GM21619 (cell line): Measurements from ENCODE around the gene XYLB.
"Not testable (repeated sequence)": the region's sequence is repeated elsewhere in the genome, so short reads cannot be mapped to it uniquely, and the experiment has no call there.

Source experiments
- ATAC-seq: cut with Tn5 transposase; IDR thresholded peaks from one replicate; pipeline ENCODE4 v1.9.1; 2021; ENCODE audit not compliant: unreplicated experiment

Gene XYLB

GRCh38 chr3:38346587-38347410 lies at the start of gene XYLB:
TSS of gene XYLB (plus strand) at chr3:38346785. CDS start at chr3:38346869, 84 bp downstream.
- peak; percentile 98 for ATAC-seq

GRCh38 chr3:38297053-38297452 lies 49.5 kb upstream of the XYLB start:
- ATAC-seq, result not testable (repeated sequence)

- no peak for ATAC-seq
Observed at GRCh38 chr3:38297537-38297936, 49.0 kb upstream of the XYLB start.

- ATAC-seq, result no peak
Observed at GRCh38 chr3:38297947-38298711, 48.5 kb upstream of the XYLB start.

GRCh38 chr3:38306941-38307340 lies 39.6 kb upstream of the XYLB start:
- no peak for ATAC-seq

DNA sequence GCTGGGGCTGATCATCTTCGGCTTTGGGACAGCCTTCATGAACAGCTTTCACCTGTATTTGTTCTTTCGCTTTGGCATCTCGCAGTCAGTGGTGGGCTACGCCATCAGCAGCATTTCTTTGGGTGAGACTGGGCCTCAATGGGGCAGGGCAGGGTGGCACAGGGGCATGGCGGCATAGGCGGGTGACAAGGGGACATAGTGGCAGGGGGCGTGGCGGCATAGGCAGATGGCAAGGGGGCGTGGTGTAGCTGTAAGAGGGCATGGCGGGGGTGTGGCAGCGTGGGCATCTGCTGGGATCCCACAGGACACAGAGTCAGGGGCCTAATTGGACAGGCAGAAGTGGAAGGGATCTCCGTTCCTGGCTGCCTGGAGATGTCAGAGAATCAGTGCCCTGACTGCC lies 39.0 kb upstream of the XYLB start:
- ATAC-seq, result no peak

GRCh38 chr3:38308456-38308855 lies 38.1 kb upstream of the XYLB start:
- no peak for ATAC-seq

- ATAC-seq, result no peak
Observed at GRCh38 chr3:38311476-38311875, 35.1 kb upstream of the XYLB start.

DNA sequence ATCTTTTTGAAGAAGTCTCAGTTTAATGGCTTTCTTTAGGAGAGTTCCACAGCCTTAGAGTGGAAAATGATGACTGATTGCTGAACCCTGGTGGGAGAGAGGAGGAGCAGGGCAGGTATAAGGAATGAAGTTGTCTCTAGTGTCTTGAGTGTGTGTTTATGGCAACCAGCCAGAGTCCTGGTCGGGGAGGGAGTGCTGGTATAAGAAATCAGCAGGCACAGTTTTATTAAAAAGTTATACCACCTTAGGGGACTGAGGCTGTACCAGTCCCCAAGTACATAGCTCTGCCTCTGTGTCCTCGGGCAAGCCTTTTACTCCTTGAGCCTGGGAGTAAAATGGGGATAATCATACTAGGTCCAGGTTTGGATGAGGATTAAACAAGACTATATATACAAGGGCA lies 34.6 kb upstream of the XYLB start:
- ATAC-seq, result no peak

GRCh38 chr3:38312356-38312755 lies 34.2 kb upstream of the XYLB start:
- no peak for ATAC-seq

DNA sequence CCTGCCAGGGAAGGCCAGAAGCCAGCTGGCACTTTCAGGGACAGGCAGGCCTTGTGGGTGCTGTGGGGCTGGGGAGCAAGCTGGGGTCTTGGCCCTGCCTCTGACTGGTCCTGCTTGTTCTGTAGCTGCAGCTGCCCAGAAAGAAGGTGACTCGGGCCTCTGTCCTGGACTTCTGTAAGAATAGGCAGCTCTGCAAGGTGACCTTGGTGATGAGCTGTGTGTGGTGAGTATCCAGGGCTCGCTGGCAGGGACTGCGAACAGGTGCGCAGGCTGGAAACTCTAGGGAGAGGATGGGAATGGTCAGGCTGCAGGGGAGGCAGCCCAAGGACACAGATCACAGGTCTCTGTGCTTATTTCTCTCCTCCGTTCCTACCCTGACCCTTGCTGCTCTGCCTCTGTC lies 33.3 kb upstream of the XYLB start:
- no peak for ATAC-seq

DNA sequence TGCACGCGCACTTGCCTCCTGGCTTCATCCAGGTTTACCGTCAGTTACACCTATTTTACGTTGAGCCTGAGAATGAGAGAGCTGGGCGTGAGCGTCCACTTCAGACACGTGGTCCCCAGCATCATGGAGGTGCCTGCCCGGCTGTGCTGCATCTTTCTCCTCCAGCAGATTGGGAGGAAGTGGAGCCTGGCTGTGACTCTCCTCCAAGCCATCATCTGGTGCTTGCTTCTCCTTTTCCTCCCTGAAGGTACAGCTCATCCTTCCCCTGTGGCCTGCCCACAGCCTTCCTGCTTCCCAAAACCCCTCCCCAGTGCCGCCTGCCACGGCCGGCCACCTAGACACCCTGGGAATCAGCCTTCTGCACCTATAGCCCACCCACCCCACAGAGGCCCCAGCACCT lies 32.9 kb upstream of the XYLB start:
- no peak for ATAC-seq

DNA sequence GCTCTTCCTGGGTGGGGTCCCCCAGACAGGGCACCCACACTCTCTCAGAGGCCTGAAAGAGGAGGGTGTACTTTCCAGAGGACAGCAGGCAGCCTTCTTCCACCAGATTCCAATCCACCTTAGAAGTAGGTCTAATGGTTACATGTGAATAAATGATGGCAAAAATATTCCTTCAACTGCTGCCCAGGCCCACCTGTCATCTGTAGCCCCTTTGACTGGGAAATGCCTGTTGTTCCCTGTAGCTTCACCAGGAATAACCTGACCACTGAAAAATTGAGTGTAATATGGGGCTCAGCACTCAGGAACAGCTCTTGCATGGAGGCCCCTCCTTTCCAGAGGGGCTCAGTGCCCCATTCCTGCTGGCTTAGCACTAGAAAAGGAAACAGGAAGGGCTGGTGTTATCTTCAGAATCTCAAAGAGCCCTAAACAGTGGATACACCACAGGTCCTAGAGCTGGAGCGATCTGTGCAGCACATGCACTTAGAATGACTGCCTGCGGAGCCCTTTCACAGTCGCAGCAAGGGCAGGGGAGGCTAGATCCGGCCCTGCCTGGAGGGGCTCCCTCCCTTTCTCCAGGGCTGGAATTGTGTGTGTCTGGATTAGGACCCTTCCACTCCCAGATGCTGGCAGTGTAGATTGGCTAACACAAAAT lies 32.3 kb upstream of the XYLB start:
- ATAC-seq, result no peak

DNA sequence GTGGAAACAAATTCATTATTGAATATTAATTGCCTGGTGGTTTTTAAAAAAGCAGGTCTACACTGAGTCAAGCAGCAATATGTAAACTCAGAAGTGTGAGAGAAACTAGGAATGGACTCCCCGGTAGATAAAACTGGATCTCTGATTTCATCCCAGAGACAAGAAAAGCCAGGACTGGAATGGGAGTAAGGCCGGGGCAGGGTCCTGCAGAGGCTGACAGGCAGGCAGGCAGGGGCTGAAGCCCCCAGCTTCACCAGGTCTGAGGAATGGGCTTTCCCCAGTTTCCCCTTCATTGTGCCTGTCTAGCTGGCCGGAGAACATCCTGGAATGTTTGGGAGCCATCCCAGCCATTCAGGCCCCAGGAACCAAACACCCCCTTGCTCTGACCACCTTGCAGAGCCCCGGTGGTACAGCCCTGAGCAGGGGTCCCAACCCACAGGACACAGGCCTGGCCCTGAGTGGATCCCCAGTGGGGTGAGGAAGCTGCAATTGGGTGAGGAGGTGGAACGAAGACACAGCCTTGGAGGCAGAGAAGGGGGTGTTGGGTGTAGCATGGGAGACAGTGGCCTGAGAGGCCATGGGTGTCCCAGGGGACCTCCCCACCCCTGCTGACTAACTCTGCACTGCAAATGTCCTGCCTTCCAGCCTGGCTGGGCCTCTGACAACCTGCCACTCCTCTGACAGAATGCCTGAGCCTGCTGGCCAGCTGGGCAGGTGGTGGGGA lies 31.7 kb upstream of the XYLB start:
- no peak for ATAC-seq

DNA sequence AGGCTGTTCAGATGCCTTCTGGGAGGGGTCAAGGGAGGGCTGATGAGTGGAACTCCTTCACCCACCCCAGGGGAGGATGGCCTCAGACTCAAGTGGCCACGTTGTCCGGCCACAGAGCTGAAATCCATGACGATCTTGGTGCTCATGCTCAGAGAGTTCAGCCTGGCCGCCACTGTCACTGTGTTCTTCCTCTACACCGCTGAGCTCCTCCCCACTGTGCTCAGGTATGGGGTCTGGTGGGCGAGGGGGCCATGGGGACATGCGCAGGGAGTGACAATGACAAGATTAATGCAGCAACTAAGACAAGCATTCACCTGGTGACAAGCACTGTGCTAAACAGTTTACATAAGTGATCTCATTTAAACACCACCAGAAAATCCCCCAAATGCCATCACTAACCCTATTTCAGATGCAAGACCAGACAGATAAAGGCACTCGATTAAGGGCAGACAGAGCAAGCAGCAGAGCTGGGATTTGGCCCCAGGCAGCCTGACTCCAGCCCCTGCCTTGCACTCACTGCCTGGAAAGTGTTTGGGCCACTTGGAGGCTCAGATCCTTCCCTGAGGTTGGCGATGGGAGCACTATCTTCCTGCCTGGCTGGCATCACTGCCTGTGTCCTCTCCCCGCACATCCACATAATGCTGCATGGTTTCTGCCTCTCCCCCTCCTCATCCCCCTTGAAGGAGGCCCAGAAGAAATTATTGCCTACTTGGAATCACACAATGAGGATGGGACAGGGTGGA lies 30.9 kb upstream of the XYLB start:
- ATAC-seq, result no peak

- ATAC-seq, result no peak
Observed at GRCh38 chr3:38316356-38317191, 30.0 kb upstream of the XYLB start.

DNA sequence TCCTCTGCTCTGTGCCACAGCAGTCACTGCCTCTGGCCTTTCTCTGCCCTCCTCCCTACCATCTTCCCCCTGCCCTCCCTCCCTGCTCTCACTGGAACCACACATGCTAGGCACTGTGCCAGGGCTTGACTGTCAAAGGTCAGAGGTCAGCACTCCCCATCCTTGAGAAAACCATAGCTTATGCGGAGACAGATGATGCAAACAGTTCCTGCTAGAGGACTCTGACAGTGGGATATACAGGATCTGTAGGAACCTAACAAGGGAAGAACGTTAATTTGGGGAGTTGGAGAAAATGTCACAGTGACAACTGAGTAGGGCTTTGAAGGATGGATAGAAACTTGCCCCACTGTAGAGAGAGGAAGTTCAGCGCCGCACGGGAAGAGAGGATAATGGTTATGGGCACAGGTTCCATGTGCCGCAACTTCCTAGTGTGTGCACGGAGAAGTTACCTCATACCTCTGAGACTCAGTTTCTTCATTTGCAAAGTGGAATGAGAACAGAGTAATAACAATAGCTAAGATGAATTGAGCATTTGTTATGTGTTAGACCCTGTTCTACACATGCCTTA lies 29.3 kb upstream of the XYLB start:
- no peak for ATAC-seq

GRCh38 chr3:38318766-38319671 lies 27.6 kb upstream of the XYLB start:
- ATAC-seq, result no peak
